CD4-positive, alpha-beta T cell treated with Interleukin-21 for 1 hour (primary cell): Measurements from ENCODE around the gene SULT1C3.

Experiments used
- DNase-seq: peaks from one replicate; pipeline ENCODE4 v3.0.0-alpha.2; 2020

The SULT1C3 gene

GRCh38 chr2:108309903-108310302, 70.1 kb downstream of the SULT1C3 start:
- no peak for DNase-seq
